ENCODE data around the gene MAEA.

Gene MAEA

GRCh38 chr4:1310796-1311631 lies 21.3 kb downstream of the MAEA start:
- Histone ChIP-seq H3K4me1 (ENCODE audit: control insufficient read depth, low read depth, low read length) (peaks cover 5% of the 10 kb centered on the region), H3K4me3 (ENCODE audit: low read length) (no peak overlapping the region), H3K9ac (ENCODE audit: low read length) (no peak overlapping the region)

GRCh38 chr4:1312821-1313640 lies 23.3 kb downstream of the MAEA start:
- H3K4me1 ChIP-seq (ENCODE audit: control insufficient read depth, low read depth, low read length), result peaks cover 5% of the 10 kb centered on the region
- no peak overlapping the region for H3K9ac ChIP-seq (ENCODE audit: low read length)
- H3K27me3 ChIP-seq (ENCODE audit: control insufficient read depth, insufficient read depth, low read length), result no peaks in the 10 kb centered on the region
- H3K9me3 ChIP-seq (ENCODE audit: control insufficient read depth, low read depth, low read length), result no peaks in the 10 kb centered on the region
- H3K36me3 ChIP-seq (ENCODE audit: control insufficient read depth, low read depth, low read length), result peaks cover 32% of the 10 kb centered on the region
- no peak overlapping the region for H3K4me3 ChIP-seq (ENCODE audit: low read length)
- no peak overlapping the region for H3K27ac ChIP-seq (ENCODE audit: low read length)

More at GRCh38 chr4:1310796-1311631, 21.3 kb downstream of the MAEA start:
- no peaks in the 10 kb centered on the region for H3K9me3 ChIP-seq (ENCODE audit: control insufficient read depth, low read depth, low read length)
- no peak overlapping the region for H3K27ac ChIP-seq (ENCODE audit: low read length)
- H3K36me3 ChIP-seq (ENCODE audit: control insufficient read depth, low read depth, low read length), result peaks cover 25% of the 10 kb centered on the region
- no peaks in the 10 kb centered on the region for H3K27me3 ChIP-seq (ENCODE audit: control insufficient read depth, insufficient read depth, low read length)

- no peaks in the 10 kb centered on the region for H3K27me3 ChIP-seq (ENCODE audit: control insufficient read depth, insufficient read depth, low read length)
- no peak overlapping the region for H3K4me3 ChIP-seq (ENCODE audit: low read length)
- no peak overlapping the region for H3K27ac ChIP-seq (ENCODE audit: low read length)
- no peak overlapping the region for H3K9ac ChIP-seq (ENCODE audit: low read length)
- peaks cover 38% of the 10 kb centered on the region for H3K36me3 ChIP-seq (ENCODE audit: control insufficient read depth, low read depth, low read length)
- no peaks in the 10 kb centered on the region for H3K4me1 ChIP-seq (ENCODE audit: control insufficient read depth, low read depth, low read length)
- no peaks in the 10 kb centered on the region for H3K9me3 ChIP-seq (ENCODE audit: control insufficient read depth, low read depth, low read length)
Observed at GRCh38 chr4:1315306-1315705, 25.6 kb downstream of the MAEA start.

GRCh38 chr4:1315836-1316536 lies 26.3 kb downstream of the MAEA start:
- Histone ChIP-seq H3K4me1 (ENCODE audit: control insufficient read depth, low read depth, low read length) (no peaks in the 10 kb centered on the region), H3K9ac (ENCODE audit: low read length) (no peak overlapping the region), H3K4me3 (ENCODE audit: low read length) (no peak overlapping the region), H3K27me3 (ENCODE audit: control insufficient read depth, insufficient read depth, low read length) (no peaks in the 10 kb centered on the region), H3K36me3 (ENCODE audit: control insufficient read depth, low read depth, low read length) (peaks cover 38% of the 10 kb centered on the region), H3K27ac (ENCODE audit: low read length) (no peak overlapping the region), H3K9me3 (ENCODE audit: control insufficient read depth, low read depth, low read length) (no peaks in the 10 kb centered on the region)

GRCh38 chr4:1316537-1317168 lies 27.0 kb downstream of the MAEA start:
- Histone ChIP-seq H3K4me1 (ENCODE audit: control insufficient read depth, low read depth, low read length) (no peaks in the 10 kb centered on the region), H3K27ac (ENCODE audit: low read length) (no peak overlapping the region), H3K9ac (ENCODE audit: low read length) (no peak overlapping the region), H3K27me3 (ENCODE audit: control insufficient read depth, insufficient read depth, low read length) (no peaks in the 10 kb centered on the region), H3K9me3 (ENCODE audit: control insufficient read depth, low read depth, low read length) (no peaks in the 10 kb centered on the region), H3K36me3 (ENCODE audit: control insufficient read depth, low read depth, low read length) (peaks cover 38% of the 10 kb centered on the region), H3K4me3 (ENCODE audit: low read length) (no peak overlapping the region)

- Histone ChIP-seq H3K36me3 (ENCODE audit: control insufficient read depth, low read depth, low read length) (peaks cover 38% of the 10 kb centered on the region), H3K4me3 (ENCODE audit: low read length) (no peak overlapping the region), H3K9me3 (ENCODE audit: control insufficient read depth, low read depth, low read length) (no peaks in the 10 kb centered on the region), H3K9ac (ENCODE audit: low read length) (no peak overlapping the region), H3K4me1 (ENCODE audit: control insufficient read depth, low read depth, low read length) (no peaks in the 10 kb centered on the region), H3K27me3 (ENCODE audit: control insufficient read depth, insufficient read depth, low read length) (no peaks in the 10 kb centered on the region), H3K27ac (ENCODE audit: low read length) (no peak overlapping the region)
Observed at GRCh38 chr4:1317177-1318045, 27.7 kb downstream of the MAEA start.

- H3K9ac ChIP-seq (ENCODE audit: low read length), result no peak overlapping the region
- no peak overlapping the region for H3K27ac ChIP-seq (ENCODE audit: low read length)
- no peaks in the 10 kb centered on the region for H3K4me1 ChIP-seq (ENCODE audit: control insufficient read depth, low read depth, low read length)
- no peaks in the 10 kb centered on the region for H3K9me3 ChIP-seq (ENCODE audit: control insufficient read depth, low read depth, low read length)
- peaks cover 37% of the 10 kb centered on the region for H3K36me3 ChIP-seq (ENCODE audit: control insufficient read depth, low read depth, low read length)
- no peaks in the 10 kb centered on the region for H3K27me3 ChIP-seq (ENCODE audit: control insufficient read depth, insufficient read depth, low read length)
- H3K4me3 ChIP-seq (ENCODE audit: low read length), result no peak overlapping the region
Observed at GRCh38 chr4:1318046-1318375, 28.3 kb downstream of the MAEA start.

GRCh38 chr4:1318488-1319213 lies 29.0 kb downstream of the MAEA start:
- no peaks in the 10 kb centered on the region for H3K27me3 ChIP-seq (ENCODE audit: control insufficient read depth, insufficient read depth, low read length)
- no peaks in the 10 kb centered on the region for H3K4me1 ChIP-seq (ENCODE audit: control insufficient read depth, low read depth, low read length)
- H3K27ac ChIP-seq (ENCODE audit: low read length), result no peak overlapping the region
- no peak overlapping the region for H3K9ac ChIP-seq (ENCODE audit: low read length)
- H3K9me3 ChIP-seq (ENCODE audit: control insufficient read depth, low read depth, low read length), result no peaks in the 10 kb centered on the region
- H3K36me3 ChIP-seq (ENCODE audit: control insufficient read depth, low read depth, low read length), result peaks cover 33% of the 10 kb centered on the region
- no peak overlapping the region for H3K4me3 ChIP-seq (ENCODE audit: low read length)

- H3K27me3 ChIP-seq (ENCODE audit: control insufficient read depth, insufficient read depth, low read length), result no peaks in the 10 kb centered on the region
- no peaks in the 10 kb centered on the region for H3K4me1 ChIP-seq (ENCODE audit: control insufficient read depth, low read depth, low read length)
- no peak overlapping the region for H3K27ac ChIP-seq (ENCODE audit: low read length)
- no peak overlapping the region for H3K4me3 ChIP-seq (ENCODE audit: low read length)
- no peak overlapping the region for H3K9ac ChIP-seq (ENCODE audit: low read length)
- peaks cover 20% of the 10 kb centered on the region for H3K36me3 ChIP-seq (ENCODE audit: control insufficient read depth, low read depth, low read length)
- H3K9me3 ChIP-seq (ENCODE audit: control insufficient read depth, low read depth, low read length), result no peaks in the 10 kb centered on the region
Observed at GRCh38 chr4:1321486-1321885, 31.8 kb downstream of the MAEA start.

GRCh38 chr4:1321946-1322650 lies 32.4 kb downstream of the MAEA start:
- H3K4me1 ChIP-seq (ENCODE audit: control insufficient read depth, low read depth, low read length), result no peaks in the 10 kb centered on the region
- peaks cover 19% of the 10 kb centered on the region for H3K36me3 ChIP-seq (ENCODE audit: control insufficient read depth, low read depth, low read length)
- no peak overlapping the region for H3K9ac ChIP-seq (ENCODE audit: low read length)
- no peaks in the 10 kb centered on the region for H3K27me3 ChIP-seq (ENCODE audit: control insufficient read depth, insufficient read depth, low read length)
- no peak overlapping the region for H3K27ac ChIP-seq (ENCODE audit: low read length)
- no peak overlapping the region for H3K4me3 ChIP-seq (ENCODE audit: low read length)
- H3K9me3 ChIP-seq (ENCODE audit: control insufficient read depth, low read depth, low read length), result no peaks in the 10 kb centered on the region

Measured in iPS-18a (cell line).